Left hindlimb (tissue), 1 donor: ENCODE results near the gene RSRC1.
"Not testable (repeated sequence)": the region's sequence is repeated elsewhere in the genome, so short reads cannot be mapped to it uniquely, and the experiment has no call there.

ENCODE experiments used
- DNase-seq: peaks from one replicate; pipeline ENCODE4 v3.0.0-alpha.2; 2018

Gene RSRC1

DNA sequence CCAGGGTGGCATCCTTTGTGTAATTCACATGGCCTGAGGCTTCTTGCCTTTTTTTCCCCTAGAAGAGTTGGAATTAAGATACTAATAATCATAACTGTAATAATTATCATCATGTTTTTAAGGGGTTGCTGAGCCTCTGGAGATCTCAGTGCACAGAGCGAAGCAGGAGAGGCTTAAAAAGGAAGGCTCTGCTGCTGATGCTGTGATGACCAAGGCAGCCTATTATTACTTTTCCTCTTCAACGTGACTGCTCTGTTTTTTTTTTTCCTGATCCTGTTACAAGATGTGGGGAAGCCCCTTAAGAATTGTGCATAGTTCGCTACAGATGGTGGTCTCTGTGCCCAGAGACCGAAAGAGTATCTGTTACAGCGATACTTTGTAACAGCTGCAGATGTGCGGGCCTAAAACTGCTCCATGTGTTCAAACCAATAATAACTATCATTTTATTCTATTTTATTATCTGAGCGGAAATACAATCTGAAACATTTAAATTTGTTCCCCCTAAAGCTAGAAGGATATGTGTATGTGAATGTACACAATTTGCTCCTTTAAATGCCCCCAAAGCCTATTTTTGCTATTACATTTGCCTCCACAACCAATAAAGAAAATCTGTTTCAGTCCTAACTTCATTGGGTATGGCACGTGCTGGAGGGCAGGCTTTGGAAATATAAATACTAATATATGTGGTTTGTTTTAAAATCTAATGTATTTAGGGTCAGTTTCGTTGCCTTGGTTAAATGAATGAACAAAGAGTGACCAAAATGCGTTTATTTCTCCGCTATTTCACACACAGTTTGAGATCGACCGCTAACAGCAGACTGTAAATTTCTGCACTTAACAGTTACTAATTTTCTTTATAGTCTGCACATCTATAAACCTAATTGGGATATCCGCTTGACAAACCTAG lies 8.3 kb upstream of the RSRC1 start:
- no peak for DNase-seq

DNA sequence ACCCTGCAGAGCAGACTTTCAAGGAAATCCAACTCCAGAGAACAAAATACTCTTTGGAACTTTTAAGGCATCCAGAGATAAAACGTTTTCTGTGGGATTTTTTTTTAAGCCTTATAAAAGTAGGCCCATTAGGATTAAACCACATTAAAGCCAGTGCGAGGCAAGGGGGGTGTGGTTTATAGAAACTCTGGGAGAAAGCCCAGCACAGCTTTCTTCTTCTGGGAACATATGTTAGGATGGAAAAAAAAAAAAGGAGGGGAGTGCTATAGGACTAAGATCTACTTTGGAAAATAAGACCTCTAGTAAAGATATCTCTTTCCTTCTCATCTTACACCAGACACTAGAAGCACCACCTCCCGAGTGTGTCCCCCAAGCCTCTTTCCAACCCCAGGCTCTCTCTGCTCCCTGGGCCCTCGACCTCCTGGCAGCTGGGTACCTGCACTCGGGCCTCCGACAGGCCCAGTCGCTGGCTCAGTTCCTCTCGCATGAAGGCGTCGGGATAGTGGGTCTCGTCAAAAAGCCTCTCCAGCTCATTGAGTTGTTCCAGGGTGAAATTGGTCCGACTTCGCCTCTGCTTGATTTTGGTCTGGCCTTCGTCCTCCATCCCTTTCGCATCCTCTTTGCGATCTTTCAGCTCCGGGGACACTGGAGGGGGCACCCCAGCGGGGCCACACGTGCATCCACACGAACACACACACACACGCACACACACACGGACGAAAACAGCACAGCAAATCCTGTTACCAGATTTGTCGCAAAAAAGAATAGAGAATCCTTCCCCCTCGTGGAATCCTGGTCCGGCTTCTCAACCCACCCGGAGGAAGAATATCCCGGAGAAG lies 7.4 kb upstream of the RSRC1 start:
- peak; percentile 52 for DNase-seq

DNA sequence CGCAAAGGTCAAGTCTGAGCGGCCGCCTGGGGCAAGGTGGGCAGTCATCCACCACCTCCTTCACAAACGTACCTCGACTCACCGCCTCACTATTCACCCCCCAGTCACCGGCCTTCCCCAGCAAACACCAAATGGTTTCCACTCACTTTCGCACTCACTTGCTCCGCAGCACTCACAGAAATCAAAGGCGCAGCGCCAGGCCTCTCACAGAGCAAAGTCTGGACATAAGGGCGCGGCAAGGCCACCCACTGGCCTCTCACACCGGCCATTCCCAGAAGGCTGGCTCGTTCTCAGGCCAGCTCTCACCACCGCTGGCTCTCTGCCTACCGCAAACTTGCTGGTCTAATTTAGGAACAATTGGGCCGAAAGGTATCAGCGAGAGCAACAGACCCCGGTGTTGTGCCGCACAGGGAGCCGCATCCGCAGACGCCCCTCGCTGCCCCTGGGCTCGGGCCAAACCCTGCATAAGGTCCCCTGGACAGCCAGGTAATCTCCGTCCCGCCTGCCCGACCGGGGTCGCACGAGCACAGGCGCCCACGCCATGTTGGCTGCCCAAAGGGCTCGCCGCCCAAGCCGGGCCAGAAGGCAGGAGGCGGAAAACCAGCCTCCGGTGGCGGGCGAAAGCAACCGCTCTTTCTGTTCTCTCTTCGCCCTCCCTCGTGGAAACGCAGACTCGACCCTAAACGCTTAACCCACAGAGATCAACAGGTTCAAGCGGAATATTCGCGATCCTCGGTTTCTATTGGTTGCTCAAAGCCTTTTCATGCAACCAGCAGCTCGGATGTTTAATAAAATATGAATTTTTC lies 6.6 kb upstream of the RSRC1 start:
- peak; percentile 53 for DNase-seq

DNA sequence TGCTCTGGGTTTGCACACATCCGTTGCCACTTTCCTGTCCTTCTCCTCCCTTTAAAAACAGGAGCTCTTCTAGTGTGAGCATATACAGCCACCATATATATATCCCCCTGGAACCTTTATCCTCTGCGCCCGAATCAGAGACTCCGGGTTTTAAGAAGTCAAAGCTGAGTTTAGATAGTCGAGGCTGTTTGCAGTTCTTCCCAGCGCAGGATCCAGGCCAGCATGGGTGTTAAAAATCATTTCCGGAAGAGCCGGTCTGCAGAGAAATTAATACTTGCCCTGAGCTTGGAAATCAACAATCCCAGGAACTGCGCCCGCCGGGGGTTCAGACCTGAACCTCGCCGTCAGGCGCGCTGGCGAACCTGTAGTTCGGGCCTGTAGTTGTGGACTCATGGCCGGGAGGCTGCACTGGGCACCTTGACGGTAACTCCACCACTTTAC lies 6.0 kb upstream of the RSRC1 start:
- peak; percentile 43 for DNase-seq

DNA sequence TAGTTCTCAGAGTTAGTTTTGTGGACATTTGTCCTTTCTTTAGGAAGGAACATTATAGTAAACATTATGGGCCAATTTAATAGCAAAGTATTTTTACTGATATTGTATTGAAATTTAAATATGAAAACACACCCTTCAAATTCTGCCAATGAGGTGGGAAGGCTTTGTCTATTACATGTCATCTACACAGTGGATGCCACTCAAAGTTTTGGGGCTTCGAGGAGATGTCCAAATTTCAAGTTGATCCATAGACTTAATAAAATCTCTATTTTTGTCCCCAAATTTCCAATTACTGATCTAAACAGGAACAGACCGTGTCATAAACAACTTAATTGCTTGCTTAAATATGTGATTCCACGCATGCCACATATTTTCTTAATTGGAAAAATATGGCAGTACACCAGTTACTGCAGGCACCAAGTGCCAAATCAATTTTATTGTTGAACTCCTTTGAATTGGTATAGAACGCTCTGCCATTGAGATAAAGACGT lies 5.4 kb upstream of the RSRC1 start:
- DNase-seq, result no peak

DNA sequence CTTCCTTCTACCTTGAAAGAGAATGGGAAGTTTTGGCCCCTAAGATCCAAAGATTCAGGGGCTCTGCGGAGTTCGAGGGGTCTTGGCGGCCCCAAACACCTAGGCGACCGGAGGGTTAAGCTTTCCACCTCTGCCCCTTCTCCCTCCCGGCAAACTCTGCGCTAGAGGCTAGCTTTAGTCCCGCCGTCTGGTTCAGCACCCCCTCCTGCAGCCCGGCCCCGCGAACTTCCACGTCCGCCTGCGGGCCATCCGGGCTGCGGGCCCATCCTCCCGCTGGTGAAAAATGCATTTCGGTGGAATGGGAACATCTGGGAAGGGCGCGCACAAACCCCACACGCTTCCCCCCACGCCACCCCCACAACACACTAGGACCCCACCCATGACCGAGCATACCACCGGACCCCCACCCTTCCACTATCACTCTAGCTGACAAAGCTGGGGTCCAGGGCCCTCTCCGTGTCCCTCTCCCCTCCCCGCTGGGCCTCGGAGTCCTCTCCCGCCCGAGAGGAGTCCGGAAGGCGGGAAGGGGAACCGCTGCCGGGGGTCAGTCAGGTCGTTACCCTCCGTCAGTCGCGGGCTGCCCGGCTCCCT lies 4.7 kb upstream of the RSRC1 start:
- DNase-seq, result peak; percentile 68

DNA sequence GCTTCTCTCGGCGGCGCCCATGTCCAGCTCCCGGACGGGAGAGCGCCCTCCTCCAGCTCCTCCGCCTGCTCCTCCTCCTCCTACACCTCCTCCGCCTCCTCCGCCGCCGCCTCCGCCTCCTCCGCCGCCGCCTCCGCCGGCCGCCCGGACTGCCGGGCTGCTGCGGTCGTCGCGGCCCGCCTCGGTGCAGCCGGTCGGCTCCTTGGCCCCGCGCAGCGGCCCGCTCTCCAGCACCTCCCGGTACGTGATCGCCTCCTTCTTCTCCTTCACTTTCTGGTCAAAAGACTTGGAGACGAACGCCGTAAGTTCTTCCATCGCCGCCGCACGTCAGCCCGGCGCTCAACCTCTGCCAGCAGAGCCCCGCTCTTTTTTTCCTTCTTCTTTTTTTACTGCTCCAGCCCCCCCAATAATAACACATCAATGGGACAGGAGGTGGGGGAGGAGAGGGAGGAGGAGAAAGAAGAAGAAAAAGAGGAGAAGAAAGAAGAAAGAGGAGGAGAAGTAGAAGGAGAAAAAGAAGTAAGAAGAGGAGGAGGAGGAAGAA lies 4.1 kb upstream of the RSRC1 start:
- peak; percentile 84 for DNase-seq

DNA sequence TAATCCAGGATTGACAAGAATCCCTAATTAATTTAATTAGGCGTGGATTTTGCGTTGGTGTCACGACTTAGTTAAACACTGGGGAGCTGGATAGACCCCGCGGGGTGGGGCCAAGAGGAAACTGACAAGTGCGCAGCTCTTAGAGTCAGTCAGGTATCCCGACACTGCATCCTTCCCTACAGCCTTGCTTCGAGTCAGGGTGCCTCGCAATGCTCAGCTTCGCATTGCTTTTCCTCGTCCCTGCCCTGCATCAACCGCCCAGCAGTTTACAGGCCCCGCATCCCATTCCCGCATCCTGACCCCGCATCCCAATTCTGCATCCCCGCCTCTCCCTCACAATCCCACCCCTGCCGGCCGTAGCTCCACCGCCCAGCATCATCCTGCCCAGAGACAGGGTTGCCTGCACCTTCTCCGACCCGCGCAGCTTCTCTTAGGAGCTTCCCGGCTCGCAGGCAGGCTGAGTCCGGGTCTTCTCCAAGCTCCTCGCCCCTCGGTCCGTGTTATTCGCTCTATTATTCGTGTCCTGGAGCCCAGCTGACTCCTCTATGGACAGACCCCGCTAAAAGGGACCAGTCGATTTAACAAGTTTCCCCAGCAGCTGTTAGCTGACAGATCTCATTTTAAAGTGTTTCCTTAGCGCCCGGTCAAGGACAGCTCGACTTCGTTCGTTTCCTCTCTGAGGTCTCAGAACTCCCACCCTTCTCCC lies 3.0 kb upstream of the RSRC1 start:
- DNase-seq, result peak; percentile 64

DNA sequence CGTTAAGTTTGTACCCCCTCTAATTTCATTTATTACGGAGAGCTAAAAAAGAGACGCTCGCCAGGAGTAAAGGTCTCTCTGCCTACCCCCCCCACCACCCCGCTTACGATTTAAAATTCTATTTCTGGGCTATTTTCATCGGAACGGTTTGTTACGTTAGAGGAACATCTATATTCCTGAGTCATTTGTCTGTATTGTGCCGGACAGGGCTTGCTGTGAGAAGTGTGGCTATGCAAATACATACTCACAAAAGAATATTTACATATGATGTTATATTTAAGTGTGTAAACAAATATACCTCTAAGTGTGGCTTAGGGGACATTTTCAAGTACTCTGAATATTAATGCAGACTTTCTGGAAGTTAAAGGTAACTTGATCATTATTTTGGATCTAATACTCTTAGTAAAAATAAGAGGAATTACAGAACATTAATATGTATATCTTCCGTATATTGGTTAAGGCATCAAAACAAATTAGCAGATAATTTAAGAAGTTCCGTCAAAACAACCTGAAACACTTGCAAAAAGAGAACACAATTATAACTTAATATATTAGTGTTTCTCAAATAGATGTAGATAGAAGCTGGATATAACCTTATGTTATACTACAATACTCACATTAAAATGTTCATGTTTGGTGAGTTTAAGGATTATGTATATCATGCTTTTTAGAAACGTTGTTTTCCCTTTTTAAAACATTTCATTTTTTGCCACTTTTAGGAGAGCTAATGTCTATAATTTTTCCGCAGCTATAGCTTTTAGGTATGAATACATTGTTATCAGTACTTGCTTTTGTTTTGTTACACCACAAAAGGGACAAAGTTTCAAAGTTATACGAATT lies 2.1 kb upstream of the RSRC1 start:
- no peak for DNase-seq

DNA sequence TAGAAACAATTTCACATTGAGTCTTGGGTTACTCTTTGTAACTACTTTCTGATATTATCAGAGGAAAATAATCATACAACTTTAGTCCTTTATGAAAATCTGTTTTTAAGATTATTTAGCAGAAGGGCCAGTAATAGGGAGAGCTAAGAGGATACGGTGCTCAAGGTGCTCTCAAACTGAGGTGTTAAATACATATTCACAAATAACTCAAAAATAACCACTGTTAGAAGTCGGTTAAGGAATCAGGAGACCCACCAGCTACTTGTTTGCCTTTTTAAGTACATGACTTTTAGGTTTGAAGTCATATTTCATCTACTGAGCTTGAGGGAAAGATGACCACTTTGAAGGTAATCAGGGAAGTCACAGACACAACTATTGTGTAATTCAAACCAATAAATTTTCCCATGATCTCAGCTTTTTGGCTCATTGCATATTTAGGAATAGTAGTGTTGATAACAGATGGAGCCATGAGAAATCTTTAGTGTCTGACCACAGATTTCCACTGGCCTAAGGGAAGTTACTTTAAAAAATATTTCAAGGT lies 1.4 kb upstream of the RSRC1 start:
- DNase-seq, result no peak

DNA sequence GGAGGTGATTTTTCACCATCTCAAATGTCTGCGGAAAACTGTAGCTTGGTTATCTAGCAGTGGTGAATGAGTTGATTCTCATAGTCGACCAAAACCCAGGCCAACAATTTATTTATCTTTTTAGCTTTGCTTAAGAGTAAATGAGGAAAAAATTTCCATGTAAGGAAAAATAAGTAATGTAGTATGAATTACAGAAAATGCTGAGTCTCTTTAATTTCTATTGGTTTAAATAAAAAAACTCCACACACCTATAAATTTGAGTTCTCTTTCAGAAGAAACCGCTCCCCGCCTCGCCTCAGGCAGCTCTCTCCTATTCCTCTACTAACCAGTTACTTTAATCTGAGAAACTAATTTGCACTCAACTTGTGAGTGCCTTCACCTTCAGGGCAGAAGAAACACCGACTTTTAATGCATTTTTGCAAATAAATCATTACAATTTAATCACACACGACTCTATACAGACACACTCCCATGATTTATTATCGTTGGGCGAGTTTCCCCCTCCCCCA lies 540 bp upstream of the RSRC1 start:
- DNase-seq, result peak; percentile 36

DNA sequence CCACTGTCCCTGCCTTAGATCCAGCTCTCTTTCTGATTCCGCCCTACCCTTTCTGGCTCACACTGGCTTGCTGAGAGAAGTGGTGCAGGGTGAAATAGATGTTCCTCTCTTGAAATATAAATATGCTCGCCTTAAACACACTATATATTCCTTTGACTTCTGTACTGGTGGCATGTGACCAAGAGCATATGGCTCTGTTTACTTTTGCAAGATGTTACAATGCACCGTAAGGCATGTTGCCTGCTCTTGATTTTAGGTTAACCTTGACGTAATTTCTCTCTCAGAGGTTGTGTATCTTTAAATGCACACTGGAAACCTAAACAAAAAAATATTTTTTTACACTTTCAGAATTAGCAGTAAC lies 749 bp downstream of the RSRC1 start:
- DNase-seq, result no peak

DNA sequence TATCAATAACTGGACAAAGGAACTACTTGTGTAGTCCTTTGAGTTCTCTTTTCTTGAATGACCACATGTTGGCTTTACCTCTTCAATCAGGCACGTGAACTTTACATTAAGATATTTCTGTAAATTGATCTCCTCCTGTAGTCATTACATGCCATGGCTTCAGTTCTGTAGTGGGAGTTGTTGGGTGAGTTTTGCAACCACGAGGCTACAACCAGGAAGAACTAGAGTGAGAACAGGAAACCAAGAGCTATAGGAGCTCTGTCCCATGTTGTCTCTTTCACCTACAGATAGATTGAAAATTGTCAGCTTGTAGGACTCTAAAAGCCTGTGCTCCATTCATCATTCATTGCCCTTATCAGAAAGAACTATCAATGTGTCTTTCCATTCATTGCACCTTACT lies 2.0 kb downstream of the RSRC1 start:
- DNase-seq, result no peak

DNA sequence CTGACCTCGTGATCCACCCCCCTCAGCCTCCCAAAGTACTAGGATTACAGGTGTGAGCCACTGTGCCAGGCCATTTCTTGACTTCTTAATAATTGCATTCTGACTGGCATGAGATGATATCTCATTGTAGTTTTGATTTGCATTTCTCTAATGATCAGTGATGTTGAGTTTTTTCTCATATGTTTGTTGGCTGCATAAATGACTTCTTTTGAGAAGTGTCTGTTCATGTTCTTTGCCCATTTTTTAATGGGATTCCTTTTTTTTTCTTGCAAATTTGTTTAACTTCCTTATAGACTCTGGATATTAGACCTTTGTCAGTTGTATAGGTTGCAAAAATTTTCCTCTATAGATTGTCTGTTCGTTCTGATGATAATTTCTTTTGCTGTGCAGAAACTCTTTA lies 3.7 kb downstream of the RSRC1 start:
- not testable (repeated sequence) for DNase-seq

DNA sequence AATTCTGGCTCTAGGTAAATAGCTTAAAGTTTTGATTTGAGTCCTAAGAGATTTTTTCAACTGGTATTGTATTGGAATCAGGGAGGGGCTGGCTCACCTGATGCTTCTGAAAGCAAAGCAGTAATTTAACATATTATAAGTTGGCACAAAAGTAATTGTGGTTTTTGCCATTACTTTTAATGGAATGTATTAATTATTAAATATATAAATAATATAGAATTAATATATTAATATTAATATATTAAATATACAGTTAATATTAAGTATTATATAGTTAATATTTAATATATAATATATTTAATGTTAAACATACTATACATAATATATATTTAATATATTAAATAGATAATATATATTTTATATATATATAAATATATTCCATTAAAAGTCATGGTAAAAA lies 10.4 kb downstream of the RSRC1 start:
- no peak for DNase-seq

DNA sequence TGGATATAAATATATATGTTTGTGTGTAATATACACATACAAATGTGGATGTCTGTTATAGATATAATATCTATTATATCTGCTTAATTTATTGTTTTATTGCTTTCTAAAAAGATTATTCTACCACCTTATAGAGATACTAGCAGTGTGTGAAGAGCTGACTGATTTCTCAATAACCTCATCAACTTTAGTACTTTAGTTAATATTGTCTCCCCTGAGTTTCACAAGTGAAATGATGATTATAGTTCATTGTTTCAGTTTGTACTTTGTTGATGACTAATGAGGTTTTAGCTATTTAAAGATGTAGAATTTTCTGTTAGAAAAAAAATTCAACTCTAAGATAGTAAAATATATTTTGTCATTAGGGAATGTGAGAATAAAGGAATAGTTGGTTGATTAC lies 11.4 kb downstream of the RSRC1 start:
- DNase-seq, result no peak

DNA sequence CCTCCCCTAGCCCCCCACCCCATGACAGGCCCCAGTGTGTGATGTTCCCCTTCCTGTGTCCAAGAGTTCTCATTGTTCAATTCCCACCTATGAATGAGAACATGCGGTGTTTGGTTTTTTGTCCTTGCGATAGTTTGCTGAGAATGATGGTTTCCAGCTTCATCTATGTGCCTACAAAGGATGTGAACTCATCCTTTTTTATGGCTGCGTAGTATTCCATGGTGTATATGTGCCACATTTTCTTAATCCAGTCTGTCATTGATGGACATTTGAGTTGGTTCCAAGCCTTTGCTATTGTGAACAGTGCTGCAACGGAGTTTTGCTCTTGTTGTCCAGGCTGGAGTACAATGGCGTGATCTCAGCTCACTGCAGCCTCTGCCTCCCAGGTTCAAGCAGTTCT lies 12.8 kb downstream of the RSRC1 start:
- not testable (repeated sequence) for DNase-seq

DNA sequence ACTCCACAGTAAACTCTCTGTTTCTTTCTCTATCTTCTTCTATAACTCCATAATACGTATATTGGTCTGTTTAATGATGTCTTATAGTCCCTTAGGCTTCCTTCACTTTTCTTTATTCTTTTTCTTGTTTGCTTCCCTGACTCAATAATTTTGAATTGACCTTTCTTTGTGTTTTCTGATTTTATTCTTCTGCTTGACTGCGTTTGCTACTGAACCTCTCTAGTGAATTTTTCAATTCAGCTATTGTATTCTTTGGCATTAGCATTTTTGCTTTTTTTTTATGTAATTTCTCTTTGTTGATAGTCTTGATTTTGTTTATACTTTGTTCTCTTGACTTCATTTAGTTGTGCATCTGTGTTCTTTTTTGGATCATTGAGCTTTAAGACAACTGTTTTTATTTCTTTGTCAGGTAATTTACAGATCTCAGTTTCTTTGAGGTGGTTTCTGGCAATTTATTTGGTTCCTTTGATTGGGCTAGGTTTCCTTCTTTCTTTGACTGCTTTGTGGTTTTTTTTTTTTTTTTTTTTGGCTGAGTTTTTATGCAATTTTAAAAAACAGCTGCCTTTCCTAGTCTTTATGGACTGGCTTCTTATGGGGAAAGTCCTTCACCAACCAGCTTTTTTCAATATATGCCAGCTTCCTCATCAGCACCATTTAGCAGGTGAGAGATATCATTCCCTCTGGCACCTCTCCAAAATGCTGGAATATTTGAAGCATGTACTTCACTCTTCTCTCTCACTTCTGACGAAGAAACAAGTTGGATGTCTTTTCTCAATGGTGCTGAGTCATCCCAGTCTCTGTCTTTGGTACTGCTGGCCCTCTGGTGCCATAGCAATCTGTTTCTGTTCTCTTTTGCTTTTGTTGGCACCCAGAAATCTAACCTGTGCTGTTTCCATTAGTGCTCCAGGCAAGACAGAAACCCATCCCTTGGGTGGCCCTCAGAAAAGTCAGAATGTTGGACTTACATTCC lies 17.6 kb downstream of the RSRC1 start:
- no peak for DNase-seq

DNA sequence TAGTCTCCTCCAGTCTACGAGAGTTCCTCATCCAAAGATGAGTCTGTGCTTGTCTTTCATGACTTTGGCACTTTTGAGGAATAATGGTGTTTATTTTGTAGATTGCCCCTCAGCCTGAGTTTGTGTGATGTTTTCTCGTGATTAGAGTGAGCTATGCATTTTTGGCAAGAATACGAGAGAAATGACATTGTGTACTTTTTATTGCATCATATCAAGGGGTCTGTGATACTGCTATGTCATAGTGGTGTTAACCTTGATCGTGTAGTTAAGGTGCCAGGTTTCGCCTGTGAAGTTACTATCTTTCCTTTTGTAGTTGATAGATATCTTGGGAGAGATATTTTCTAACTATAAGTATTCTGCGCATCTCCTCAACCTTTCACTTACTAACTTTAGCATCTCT lies 18.9 kb downstream of the RSRC1 start:
- DNase-seq, result no peak
